ENCODE measurements around the gene C1orf87.

C1orf87 gene

DNA sequence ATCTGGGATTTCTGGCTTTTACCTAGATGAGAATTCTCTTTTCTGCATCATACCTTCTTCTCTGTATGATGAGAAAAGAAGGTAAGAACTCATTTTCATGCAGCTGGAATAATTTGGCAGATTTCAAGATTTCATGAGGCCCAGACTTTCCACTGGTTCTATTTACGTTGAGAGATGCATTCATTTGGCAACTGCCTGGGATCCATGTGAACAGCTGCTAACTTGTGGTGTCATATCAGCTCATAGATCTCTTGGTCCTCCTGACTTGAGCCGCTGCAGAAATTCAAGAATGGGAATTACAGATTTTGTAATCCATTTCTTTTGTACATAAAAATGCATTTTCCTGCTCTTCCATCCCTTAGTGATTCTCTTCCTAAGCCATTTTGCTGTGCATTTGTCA is 17.1 kb upstream of the C1orf87 start:
- ChIA-PET CTCF (interaction anchor here (1.6 kb wide), 1 partner anchor 14 kb away, joined by 3 read pairs; no protein-coding TSS in a partner anchor), POLR2A (no interaction called here)
- DNase-seq (ENCODE audit: extremely low spot score), result no peak
- TF ChIP-seq, protein P1, sequence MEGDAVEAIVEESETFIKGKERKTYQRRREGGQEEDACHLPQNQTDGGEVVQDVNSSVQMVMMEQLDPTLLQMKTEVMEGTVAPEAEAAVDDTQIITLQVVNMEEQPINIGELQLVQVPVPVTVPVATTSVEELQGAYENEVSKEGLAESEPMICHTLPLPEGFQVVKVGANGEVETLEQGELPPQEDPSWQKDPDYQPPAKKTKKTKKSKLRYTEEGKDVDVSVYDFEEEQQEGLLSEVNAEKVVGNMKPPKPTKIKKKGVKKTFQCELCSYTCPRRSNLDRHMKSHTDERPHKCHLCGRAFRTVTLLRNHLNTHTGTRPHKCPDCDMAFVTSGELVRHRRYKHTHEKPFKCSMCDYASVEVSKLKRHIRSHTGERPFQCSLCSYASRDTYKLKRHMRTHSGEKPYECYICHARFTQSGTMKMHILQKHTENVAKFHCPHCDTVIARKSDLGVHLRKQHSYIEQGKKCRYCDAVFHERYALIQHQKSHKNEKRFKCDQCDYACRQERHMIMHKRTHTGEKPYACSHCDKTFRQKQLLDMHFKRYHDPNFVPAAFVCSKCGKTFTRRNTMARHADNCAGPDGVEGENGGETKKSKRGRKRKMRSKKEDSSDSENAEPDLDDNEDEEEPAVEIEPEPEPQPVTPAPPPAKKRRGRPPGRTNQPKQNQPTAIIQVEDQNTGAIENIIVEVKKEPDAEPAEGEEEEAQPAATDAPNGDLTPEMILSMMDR (IDR thresholded peaks at IDR 0.05; ENCODE audit: control extremely low read depth, extremely low read depth, low read depth, missing control alignments), result no peak

GRCh38 chr1:60088620-60089155 is 15.1 kb upstream of the C1orf87 start:
- CTCF ChIA-PET, result no interaction called here

GRCh38 chr1:60087681-60088080 is 14.1 kb upstream of the C1orf87 start:
- POLR2A ChIA-PET, result no interaction called here
- TF ChIP-seq, protein P1 (IDR thresholded peaks at IDR 0.05; ENCODE audit: control extremely low read depth, extremely low read depth, low read depth, missing control alignments), result no peak
- no peak for DNase-seq (ENCODE audit: extremely low spot score)
- CTCF ChIA-PET, result no interaction called here

More at GRCh38 chr1:60088620-60089155, 15.1 kb upstream of the C1orf87 start:
- TF ChIP-seq, protein P1 (IDR thresholded peaks at IDR 0.05; ENCODE audit: control extremely low read depth, extremely low read depth, low read depth, missing control alignments), result no peak
- POLR2A ChIA-PET, result no interaction called here
- no peak for DNase-seq (ENCODE audit: extremely low spot score)

DNA sequence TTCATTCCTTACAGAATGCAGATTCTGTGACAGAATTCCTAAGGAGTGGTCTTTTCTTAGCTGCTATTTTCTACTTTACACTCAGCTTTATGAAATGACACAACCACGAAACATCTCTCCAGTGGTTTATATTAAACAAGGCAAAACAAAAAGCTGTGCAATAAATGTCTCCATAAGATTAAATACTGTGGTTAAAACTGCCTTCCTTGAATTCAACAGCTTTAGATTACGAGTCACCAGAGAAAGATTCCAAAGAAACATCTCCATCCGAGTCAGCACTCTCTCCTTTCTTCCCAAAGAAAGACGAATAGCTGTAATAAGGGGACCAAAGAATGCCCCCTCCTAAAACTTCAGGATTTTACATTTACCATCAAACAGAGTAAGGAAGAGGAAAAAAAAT is 4.6 kb upstream of the C1orf87 start:
- ChIA-PET POLR2A (no interaction called here), CTCF (interaction anchor here (2.0 to 2.8 kb wide), 2 partner anchors 14 to 25 kb away, joined by 6 to 7 read pairs; no protein-coding TSS in a partner anchor)
- DNase-seq (ENCODE audit: extremely low spot score), result no peak
- TF ChIP-seq, protein P1 (IDR thresholded peaks at IDR 0.05; ENCODE audit: control extremely low read depth, extremely low read depth, low read depth, missing control alignments), result no peak

DNA sequence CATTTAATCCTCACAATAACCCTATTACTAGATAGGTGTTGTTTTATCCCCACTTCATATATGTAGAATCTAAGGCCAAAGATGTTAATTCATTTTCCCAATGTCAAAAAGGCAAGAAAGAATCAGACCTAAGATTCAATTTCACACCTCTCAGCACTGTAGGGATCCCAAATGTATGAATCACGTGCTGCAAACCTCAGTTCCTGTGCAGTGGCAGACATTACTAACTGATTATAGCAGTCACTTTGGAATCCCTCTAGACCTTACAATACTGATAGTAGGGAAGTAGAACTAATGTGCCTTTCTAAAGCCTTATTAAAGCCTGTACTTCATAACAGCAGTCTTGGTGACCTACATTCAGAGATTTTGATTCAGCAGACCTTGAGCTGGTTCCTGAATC is 2.3 kb downstream of the C1orf87 start:
- DNase-seq (ENCODE audit: extremely low spot score), result no peak
- ChIA-PET POLR2A (no interaction called here), CTCF (interaction anchor here (2.0 kb wide), 1 partner anchor 36 kb away, joined by 4 read pairs; no protein-coding TSS in a partner anchor)
- TF ChIP-seq, protein P1 (IDR thresholded peaks at IDR 0.05; ENCODE audit: control extremely low read depth, extremely low read depth, low read depth, missing control alignments), result no peak

DNA sequence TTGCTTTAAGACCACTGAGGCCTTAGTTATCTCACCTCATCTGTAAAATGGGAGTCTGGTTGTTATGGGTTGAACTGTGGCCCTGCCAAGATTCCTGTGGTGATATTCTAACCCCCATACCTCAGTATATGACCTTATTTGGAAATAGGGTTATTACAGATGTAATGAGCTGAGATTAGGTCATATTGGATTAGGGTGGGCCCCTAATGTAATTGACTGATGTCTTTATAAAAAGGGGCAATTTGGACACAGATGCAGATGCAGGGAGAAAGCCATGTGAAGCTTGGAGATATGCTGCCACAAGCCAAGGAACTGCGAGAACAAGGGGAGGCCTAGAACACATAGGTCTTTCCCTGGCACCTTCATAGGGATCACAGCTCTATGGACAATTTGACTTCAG is 3.9 kb downstream of the C1orf87 start:
- CTCF ChIA-PET, result interaction anchor here (2.0 kb wide), 1 partner anchor 34 kb away, joined by 4 read pairs; no protein-coding TSS in a partner anchor
- DNase-seq (ENCODE audit: extremely low spot score), result no peak
- TF ChIP-seq, protein P1 (IDR thresholded peaks at IDR 0.05; ENCODE audit: control extremely low read depth, extremely low read depth, low read depth, missing control alignments), result no peak
- POLR2A ChIA-PET, result no interaction called here
